H1 (cell line): ENCODE data around the gene DRC7. TPM values are rescaled to one million over a fixed set of nuclear protein-coding genes. Genes with fewer than 3 reads are reported as not detected.

Experiments used
- BCL11A ChIP-seq, 2 experiments: IDR thresholded peaks; one replicate each; pipeline ENCODE4 v1.6.1; 2011; ENCODE audit warnings: low read depth in 2 of 2, low read length in 2 of 2, mild to moderate bottlenecking in 2 of 2
- CHD1 ChIP-seq: IDR thresholded peaks from 2 replicates; pipeline ENCODE4 v1.6.1; 2012; ENCODE audit warnings: low read depth, low read length, improper control_type of control experiment
- KDM4A ChIP-seq: IDR thresholded peaks from one replicate; pipeline ENCODE4 v1.7.1; 2012; ENCODE audit warnings: low read depth, mild to moderate bottlenecking, moderate library complexity, low read length, inconsistent platforms; ENCODE audit not compliant: severe bottlenecking
- NANOG ChIP-seq: IDR thresholded peaks from 2 replicates; pipeline ENCODE4 v1.6.1; 2011; ENCODE audit warnings: low read length, low read depth, mild to moderate bottlenecking, inconsistent platforms; ENCODE audit not compliant: insufficient read depth, poor library complexity, severe bottlenecking
- POLR2AphosphoS5 ChIP-seq: IDR thresholded peaks from 2 replicates; pipeline ENCODE4 v1.6.1; 2011; ENCODE audit warnings: low read depth, low read length
- SIN3A ChIP-seq, 2 experiments: IDR thresholded peaks in 1 of 2; conservative IDR thresholded peaks in 1 of 2; 2 replicates each; pipeline ENCODE4 v1.6.1; 2011 to 2012; ENCODE audit warnings: low read length in 2 of 2, improper control_type of control experiment in 1 of 2, low read depth in 1 of 2, mild to moderate bottlenecking in 1 of 2
- polyA plus RNA-seq, 7 experiments: library from polyadenylated mRNA; depleted of rRNA in 3 of 7; stranded (reverse) in 5 of 7; unstranded in 2 of 7; fragments of >200 nt in 5 of 7; fragments of 200-250 nt in 2 of 7; gene quantifications; 1 replicate in 5 of 7; 2 replicates in 1 of 7; 4 replicates in 1 of 7; pipeline versions ENCODE4 v1.2.1 to v1.2.3, GENCODE V29; 2011 to 2013; ENCODE audit warnings: missing spikeins in 2 of 7, mixed read lengths in 2 of 7
- total RNA-seq: library from RNA; stranded (reverse); fragmentation: NEBNext Ultra II Directional; extraction: Animal tissue kit (Norgen Biotek cat#: 25700); gene quantifications from 2 replicates; pipeline ENCODE4 v1.2.1, GENCODE V29; 2021
- TF ChIP-seq, protein P1 (sequence below): IDR thresholded peaks from 2 replicates; pipeline ENCODE4 v1.6.1; 2012; ENCODE audit warnings: low read length, inconsistent platforms

Gene DRC7
- total and polyA plus RNA-seq, 2 of the 8 experiments (the other 6 are each of a cell fraction or from before 2014, with no cell fraction given): 0.14 TPM; not detected in 1

GRCh38 chr16:57708168-57708567 lies 13.6 kb downstream of the DRC7 start (continued):
- TF ChIP-seq KDM4A (no peak), CHD1 (no peak), SIN3A (conservative IDR thresholded peaks at IDR 0.05 in 1 of 2, IDR thresholded peaks at IDR 0.05 in 1 of 2; ENCODE audit: low read depth in 1 of 2, low read length in 2 of 2) (no peak), POLR2AphosphoS5 (no peak), NANOG (no peak), BCL11A (IDR thresholded peaks at IDR 0.05; ENCODE audit: low read depth in 2 of 2, low read length in 2 of 2) (no peak)
- TF ChIP-seq, protein P1, sequence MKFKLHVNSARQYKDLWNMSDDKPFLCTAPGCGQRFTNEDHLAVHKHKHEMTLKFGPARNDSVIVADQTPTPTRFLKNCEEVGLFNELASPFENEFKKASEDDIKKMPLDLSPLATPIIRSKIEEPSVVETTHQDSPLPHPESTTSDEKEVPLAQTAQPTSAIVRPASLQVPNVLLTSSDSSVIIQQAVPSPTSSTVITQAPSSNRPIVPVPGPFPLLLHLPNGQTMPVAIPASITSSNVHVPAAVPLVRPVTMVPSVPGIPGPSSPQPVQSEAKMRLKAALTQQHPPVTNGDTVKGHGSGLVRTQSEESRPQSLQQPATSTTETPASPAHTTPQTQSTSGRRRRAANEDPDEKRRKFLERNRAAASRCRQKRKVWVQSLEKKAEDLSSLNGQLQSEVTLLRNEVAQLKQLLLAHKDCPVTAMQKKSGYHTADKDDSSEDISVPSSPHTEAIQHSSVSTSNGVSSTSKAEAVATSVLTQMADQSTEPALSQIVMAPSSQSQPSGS: no peak
- TF ChIP-seq, all 59 proteins: peak for 0
